ENCODE measurements around the gene PHPT1.
"Not testable (repeated sequence)": the region's sequence is repeated elsewhere in the genome, so short reads cannot be mapped to it uniquely, and the experiment has no call there.

PHPT1 gene

DNA sequence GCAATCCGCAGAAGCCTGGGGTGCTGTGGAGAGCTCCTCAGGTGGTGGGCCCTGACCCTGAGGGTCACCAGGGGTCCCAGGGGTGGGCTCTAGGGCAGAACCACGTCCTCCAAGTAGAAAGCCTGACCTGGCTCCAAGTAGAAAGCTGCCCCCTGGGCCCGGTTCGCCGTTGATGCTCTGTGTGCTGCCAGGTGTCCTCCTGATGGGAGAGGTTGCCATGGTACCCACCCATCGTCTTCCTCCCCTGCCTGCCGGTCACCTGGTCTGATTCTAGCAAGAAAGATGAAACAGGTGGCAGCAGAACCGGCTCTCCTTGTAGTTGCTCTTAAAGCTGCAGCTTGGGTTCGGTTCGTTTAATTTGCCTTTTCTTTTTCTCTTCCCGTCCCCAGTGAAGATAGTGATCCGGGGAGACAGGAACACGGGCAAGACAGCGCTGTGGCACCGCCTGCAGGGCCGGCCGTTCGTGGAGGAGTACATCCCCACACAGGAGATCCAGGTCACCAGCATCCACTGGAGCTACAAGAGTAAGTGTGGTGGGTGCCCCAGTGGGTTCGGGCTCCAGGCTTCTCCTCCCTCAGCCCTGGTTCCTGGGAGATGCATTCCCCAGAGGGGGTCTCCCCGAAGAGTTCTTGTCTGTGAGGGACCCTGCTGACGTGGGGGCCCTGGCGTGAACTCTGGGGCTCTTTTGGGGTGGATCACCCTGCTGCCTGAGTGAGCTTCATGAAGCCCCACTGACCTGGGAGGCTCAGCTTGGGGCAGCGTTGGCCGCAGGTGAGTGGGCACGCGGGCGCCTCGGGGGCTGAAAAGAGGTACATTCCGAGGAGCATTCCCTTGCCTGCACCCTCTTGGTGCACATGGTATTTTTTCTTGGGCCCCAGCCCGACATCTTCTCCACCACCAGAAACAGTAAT is 25.8 kb upstream of the PHPT1 start:
- DNase-seq: no peak

DNA sequence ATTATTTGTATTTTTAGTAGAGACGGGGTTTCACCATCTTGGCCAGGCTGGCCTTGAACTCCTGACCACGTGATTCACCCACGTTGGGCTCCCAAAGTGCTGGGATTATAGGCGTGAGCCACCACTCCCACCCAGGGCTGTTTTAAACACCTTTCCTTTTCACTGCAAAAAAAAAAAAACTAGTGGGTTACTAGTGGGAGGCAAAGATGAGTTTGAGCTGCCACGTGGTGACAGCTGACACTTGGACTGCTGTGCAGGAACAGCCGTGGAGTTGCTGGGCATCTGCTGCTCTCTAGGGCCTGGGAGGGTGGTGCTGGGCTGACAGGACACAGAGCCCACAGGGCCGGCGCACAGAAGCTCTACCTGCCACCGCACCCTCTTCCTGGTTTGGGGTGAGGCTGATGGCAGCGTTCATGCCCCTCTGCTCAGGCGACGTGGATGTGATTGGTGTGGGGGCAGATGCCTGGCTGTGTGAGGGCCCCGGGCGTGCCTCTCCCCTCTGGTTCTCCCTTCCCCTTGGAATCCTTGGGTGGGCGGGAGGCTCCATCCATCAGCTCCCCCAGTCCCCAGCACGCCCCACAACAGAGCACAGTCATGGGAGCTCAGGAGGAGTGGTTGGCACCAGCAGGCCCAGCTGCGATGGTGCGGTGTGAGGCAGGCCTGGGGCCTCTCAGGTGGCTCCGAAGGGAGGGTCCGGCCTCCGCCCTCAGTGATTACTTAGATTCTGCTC is 24.5 kb upstream of the PHPT1 start:
- no peak for DNase-seq

DNA sequence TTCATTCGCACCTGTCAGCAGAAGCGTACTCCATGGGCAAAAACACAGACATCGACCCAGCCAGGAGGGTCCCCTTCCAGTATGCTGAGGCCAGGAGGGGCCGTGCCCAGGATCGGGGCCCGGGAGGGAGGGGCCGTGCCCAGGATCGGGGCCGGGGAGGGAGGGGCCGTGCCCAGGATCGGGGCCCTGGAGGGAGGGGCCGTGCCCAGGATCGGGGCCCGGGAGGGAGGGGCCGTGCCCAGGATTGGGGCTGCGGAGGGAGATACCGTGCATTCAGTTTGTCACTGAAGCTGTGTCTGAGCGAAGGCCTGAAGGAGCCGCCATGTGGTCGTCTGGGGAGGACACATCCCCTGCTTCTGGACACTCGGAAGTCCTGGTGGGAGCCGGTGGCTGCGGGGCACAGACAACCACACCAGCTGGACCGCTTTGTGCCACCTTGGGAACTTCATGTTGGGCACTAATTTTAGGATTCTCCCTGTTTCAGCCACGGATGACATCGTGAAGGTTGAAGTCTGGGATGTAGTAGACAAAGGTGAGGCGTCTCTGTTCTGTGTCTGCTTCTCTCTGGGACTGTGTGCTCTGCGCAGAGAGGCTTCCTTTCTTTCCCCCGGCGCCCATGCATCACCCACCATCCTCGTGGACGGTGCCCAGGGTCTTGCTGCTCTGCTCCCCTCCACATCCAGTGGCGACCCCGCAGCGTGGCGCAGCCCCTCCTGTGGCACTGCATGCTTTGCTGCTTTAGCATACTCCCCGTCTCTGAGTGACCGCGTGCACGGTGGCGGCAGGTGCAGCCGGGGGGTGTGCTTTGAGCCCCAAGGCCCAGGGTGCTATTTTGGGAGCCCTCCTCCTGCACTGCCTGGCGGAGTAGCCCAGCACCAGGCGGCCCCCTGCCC is 23.7 kb upstream of the PHPT1 start:
- no peak for DNase-seq

DNA sequence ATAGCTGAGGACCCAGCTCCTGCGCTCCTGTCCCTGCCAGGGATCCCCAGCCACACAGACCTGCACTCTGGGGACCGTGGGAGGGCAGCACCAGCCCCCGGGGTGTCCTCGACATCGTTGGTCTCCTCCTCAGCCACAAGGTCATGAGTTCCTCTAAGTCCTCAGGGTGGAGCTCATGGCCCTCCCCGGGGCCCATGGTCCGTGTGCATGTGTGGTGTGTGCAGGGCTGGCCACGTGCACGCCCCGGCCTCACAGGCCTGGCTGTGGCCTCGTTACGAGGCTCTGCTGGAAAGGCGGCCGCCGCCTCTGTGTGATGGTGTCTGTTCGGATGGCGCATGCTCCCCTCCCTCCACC is 23.0 kb upstream of the PHPT1 start:
- DNase-seq: no peak

DNA sequence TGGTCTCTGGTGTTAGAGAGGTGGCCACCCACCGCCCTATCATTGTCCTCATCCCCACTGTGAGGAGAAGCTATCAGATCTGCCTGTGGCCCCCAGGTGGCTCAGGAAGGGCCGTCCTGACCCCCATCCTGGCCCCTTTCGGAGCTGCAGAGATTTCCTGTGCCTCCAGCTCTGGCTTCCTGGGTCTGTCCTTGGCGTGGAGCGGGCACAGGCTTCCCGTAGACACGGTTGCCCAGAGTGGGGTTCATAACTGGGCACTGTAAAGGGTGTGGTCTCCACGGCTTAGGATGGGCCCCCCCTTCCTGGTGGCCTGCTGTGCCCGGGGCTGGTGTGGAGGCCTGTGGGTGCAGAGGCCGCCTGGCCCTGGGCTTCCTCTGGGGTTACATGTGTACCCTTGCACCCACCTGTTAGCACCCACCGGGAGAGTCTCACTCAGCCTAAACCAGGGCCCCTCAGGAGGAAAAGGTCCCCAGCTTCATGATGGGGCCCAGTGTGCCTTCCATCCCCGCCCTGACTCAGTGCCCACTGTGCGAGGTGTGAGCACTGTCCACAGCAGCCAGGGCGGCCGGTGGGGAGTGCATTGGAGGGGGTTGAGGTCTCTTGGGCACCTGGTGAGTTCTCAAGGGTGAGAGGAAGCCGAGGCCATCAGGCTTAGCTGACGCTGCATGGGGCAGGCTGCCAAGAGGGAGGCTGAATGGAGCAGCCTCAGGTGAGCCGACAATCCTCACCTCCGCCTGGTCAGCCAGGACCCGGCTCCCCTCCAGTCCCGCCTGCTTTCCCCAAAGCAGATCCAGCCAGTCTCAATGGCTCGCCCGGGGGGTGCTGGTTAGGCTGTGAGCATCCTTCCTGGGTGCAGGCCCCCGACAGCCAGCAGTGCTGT is 22.3 kb upstream of the PHPT1 start:
- DNase-seq: no peak

DNA sequence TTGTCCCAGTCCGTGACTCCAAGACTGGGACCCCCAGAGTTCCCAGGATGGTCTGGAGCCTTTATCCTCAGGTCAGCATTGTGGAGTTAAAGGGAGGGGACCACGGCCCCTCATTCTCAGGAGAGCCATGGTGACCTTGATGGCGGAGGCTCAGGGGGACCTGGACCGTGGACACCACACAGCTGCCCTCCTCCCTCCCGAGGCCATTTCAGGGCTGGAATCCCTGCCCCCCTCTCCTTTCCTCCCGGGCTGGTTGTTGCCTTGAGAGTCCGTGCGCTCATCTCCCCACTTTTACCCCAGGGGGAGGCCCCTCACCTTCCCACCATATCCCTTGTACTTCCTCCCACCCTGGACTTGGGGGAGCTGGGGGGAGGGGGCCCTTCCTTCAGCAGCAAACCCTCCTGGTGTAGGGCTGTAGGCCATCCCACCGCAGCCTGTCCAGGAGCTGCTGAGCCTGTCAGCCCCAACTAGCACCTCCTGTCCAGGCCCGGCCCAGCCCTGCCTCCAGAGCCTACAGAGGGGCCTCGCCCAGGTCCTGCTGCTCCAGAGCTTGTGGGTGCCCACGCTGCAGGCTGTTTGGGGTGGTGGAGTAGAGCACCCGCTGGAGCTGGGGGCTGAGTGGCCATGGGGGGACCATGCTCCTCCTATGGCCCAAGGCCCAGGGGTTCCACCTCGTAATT is 21.3 kb upstream of the PHPT1 start:
- DNase-seq: no peak

DNA sequence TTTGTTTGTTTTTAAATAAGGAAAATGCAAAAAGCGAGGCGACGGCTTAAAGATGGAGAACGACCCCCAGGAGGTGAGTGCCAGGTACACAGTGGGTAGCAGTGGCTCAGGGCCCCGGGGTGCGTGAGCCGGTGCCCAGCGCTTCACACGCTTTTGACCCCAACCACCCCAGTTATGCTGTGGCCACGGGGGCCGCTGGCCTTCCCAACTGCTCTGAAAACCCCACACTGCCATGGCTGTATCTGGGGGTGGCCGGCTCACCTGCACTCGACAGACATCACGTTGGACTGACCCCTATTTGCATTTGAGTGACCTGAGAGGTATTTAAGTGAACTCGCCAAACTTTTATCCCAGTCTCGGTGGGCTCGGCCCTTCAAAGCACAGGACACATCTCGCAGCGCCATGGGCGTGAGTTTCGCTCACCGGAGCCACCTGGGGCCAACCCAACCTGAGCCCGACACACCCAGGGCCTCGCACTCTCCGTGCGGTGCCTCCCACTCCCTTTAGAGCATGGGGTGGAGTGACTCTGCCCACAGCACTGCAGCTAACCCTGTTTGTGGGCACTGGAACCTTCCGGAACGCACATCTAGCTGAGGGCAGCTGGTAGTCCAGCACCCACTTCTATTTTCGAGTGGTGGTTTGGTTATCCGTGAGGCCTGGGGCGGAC is 20.6 kb upstream of the PHPT1 start:
- no peak for DNase-seq

DNA sequence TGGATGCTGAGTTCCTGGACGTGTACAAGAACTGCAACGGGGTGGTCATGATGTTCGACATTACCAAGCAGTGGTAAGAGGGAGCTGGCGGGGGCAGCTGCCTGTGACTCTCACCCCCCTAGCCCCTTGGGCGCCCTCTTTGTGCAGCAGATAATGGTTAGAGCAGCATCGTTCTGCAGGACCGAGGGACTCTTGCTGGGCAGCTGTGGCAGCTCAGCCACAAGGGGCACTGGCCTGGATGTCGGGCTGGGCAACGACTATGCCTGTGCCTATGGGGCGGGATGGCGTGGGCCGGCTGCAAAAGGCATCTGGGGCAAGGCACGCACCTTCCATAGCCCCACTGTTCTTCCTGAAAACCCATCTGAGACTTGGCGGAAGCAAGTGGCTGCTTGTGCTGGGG is 19.8 kb upstream of the PHPT1 start:
- DNase-seq: no peak

DNA sequence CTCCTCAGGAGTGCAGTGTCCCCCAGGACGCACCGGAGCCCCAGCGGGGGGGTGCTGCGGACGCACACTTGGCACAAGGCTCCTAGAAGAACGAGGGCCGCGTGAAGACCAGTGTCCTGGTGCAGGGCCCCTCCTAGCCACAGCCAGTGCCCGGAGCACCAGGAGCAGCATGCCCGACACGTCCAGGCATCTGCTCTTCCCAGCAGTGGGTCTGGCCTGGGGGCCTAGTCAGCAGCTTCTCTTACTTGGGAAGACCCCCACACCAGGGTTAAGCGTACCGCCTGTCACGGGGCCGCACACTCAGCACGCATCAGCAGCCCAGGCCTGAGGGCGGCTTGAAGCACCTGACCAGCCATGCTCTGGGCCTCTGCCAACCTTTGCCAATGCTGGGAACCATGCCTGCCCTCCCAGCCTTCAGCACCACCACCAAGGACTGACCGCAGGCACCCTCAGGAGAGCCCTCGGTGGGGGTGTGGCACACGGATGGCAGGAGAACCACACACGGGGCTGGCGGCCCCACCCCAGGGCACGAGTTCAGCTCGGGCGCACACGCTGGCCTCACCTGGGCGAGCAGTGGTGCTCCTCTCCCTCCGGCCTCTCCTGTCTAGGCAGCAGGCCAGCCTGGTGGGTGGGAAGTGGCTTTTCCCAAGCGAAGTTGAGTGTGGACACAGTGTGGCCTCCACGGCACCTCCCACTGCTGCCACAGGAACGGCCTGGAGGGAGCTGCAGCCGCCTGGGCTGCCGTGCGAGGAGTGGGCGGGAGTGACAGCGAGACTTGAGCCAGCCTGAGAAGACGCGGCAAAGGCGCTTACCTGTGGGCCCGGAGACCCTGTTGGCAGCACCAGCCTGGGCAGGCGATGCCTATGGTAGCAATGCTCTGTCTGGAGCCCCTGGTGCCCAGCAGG is 19.0 kb upstream of the PHPT1 start:
- DNase-seq: no peak

DNA sequence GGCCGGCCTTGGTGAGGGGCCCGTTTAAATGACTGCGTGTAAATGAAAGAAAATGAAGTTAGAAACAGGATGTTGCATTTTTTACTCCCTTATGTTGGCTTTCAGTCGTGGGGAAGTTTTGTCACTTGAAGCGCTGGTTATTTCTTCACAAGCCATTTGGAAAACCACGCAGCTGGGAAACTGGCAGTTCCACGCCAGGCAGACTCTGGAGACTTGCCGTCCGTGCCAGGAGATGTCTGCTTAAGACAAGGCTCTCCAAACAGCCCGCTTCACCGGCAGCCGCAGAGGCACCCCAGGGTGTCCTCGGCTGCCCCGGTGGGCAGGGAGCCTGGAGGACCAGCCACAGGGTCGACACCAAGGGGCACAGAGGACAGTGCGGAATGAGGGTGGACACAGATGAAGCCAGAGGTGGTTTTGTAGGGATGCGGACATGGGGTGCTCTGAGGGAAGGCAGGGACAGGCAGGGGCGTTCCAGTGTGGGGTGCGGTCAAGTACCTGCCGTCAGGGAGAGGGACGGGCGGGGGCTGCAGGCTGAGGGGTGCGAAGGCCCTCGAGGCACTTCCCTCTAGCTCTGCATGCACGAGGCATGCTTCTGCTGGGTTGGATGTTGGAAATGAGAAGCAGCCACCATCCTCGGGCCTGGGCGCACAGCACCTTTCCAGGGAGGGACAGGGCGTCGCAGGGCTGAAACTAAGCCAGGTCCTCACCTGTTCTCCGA is 18.0 kb upstream of the PHPT1 start:
- DNase-seq: no peak

DNA sequence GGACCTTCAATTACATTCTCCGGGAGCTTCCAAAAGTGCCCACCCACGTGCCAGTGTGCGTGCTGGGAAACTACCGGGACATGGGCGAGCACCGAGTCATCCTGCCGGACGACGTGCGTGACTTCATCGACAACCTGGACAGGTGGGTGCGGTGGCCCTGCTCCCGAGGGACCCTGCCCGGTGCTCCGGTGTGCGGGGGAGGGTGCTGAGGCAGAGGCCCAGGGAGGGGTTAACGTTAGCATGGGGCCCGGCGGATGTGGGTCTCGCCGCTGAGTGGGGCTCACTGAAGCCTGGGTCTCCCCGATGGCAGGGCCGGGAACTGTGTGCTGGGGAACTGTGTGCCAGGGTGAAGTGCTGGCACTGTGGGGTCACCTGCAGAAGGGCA is 17.5 kb upstream of the PHPT1 start:
- no peak for DNase-seq

DNA sequence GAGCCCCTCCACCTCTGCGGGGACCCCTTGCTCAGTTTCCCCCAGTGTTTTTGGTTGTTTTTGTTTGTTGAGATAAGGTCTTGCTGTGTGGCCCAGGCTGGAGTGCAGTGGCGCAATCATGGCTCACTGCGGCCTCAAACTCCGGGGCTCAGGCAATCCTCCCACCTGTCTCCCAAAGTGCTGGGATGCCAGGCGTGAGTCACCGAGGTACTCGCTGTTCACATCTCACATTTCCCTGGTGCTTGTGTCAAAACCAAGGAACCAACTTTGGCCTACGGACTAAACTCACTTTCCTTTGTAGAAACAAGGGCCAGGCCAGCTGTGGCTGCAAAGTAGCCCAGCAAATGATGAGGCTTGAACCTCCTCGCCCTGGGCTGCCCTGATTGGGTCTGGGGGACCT is 16.6 kb upstream of the PHPT1 start:
- no peak for DNase-seq

DNA sequence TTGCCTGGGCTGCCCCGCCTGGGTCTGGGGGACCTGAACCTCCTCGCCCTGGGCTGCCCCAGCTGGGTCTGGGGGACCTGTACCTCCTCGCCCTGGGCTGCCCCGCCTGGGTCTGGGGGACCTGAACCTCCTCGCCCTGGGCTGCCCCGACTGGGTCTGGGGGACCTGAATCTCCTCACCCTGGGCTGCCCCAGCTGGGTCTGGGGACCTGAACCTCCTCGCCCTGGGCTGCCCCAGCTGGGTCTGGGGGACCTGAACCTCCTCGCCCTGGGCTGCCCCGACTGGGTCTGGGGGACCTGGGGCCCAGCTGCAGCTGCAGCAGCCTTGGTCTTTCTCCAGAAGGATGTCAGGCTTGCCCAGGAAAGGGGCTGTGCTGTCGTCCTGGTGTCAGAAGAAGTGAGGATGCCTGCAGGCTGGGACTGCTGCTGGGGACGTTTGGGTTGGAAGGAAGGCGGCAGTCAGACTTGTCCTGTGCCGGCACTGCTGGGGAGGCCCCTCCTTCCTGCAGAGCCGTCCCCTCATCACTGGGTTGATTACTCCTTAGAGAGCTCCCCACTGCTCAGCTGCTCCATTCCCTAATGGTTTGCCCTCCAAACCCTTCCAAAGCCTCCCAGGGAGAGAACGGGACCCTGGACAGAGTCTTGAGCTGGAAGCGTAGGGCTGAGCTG is 15.7 kb upstream of the PHPT1 start:
- DNase-seq: not testable (repeated sequence)

DNA sequence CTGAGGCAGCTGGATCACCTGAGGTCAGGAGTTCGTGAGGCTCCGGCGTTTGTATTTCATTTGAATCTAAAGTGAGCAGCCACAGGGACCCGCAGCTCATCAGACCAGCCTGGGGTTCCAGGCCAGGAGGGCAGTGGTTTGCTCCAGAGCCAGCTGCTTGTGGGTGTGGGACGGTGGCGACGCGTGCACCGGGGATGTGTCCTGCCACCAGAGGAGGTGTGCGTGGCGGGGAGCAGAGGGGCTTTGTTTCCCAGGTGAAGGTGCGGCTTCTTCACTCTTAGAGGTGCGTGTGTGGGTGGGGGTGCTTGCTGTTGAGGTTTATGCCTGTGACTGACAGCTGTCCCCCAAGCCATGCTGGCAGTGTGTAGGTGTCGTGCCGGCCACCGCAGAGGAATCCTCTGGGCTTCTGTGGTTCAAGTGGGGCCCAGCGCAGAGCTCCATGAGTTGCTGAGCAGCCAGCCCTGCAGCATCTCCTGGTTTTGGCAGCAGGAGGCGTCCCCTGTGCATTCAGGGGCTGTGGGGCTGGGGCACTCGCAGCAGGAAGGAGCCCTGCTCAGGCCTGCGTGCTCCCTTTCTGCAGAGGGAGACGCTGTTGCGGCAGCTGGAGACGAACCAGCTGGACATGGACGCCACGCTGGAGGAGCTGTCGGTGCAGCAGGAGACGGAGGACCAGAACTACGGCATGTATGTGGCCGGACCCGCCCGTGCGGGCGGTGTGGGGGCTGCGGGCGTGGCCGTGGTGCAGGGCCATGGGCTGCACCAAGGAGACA is 13.9 kb upstream of the PHPT1 start:
- no peak for DNase-seq

DNA sequence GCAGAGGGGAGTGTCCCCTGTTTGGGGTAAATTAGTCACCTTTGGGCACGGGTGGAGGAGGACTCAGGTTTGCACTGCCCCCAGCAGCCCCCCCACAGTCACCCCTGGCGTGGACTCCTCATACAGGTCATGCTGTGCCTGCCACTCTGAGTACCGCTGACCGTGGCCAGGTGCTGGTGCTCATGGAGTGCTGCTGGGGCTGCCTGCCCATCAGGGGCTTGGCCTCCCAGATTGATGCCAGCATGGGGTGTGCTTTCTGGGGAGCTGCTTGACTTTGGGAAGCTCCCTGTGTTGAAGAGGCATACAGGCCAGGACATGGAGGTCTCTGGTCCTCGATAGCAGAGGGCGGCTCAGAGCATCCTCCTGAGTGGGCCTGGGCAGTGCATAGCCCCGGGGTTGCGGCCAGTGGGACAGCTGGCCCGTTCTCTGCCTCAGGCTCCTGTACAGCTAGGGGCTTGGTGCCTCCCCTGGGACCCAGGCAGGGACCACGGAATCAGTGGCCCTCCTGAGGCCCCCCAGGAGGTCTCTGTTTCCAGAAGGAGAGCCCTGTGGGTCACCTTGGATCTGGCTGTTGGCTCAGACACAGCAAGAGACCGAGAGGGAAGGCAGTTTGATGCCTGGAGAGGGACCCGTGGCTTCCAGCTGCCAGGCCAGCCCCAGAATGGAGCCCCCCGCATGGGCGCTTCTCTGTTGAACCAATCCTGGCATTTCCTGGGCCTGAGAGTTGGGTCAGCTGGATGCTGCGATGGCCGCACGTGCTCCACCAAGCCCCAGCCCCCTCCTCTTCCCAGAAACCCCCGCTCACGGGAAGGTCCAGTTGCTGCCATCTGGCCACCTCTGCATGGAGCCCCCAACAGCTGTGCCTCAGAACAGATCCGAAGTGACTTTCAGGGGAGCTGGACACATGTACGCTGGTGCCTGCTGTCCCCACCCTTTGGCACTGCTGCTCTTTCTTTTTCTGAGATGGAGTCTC is 13.0 kb upstream of the PHPT1 start:
- no peak for DNase-seq

DNA sequence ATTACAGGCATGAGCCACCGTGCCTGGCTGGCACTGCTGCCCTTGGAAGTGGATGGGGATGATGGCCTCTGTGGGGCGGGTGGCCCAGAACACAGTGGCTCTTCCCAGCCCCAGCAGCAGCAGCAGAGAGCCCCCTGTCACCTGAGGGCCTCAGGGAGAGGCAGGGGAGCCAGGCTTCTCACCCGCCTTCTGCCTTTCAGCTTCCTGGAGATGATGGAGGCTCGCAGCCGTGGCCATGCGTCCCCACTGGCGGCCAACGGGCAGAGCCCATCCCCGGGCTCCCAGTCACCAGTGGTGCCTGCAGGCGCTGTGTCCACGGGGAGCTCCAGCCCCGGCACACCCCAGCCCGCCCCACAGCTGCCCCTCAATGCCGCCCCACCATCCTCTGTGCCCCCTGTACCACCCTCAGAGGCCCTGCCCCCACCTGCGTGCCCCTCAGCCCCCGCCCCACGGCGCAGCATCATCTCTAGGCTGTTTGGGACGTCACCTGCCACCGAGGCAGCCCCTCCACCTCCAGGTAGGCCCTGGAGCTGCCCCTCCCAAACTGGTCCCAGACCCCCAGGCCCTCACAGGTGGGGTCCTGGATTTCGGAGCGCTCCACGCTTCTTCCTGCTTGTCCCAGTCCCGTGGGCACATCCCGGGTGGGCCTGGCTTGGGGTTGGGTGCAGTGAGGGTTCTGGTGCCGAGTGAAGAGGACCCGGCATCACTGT is 11.9 kb upstream of the PHPT1 start:
- DNase-seq: no peak
